ENCODE data around the gene CGRRF1.

CGRRF1 gene

DNA sequence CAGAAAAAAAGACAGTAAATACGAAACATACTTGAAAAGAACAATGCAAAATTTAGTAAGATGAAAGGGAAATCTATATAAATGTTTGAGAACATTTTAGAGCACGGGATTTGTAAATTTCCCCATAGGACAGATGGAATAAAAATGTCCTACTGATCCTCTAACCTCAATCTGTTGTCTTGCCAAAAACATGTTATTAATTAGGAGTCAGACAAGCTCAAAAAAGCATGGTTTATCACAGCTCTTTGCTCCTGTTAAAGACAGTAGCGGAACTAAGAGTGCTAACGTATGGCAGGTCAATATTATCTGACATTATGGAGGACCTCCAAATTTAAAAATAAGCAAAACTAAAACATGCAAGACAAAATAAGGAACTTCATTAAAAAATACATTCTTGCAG, 33.8 kb upstream of the CGRRF1 start:
- Histone ChIP-seq H4K20me1 (ENCODE audit: low read depth, low read length) (no peaks in the 10 kb centered on the region), H3K4me3 (ENCODE audit: insufficient read depth, low read length, poor library complexity, severe bottlenecking) (no peak overlapping the region), H3K36me3 (ENCODE audit: low read length) (peaks cover 46% of the 10 kb centered on the region)

DNA sequence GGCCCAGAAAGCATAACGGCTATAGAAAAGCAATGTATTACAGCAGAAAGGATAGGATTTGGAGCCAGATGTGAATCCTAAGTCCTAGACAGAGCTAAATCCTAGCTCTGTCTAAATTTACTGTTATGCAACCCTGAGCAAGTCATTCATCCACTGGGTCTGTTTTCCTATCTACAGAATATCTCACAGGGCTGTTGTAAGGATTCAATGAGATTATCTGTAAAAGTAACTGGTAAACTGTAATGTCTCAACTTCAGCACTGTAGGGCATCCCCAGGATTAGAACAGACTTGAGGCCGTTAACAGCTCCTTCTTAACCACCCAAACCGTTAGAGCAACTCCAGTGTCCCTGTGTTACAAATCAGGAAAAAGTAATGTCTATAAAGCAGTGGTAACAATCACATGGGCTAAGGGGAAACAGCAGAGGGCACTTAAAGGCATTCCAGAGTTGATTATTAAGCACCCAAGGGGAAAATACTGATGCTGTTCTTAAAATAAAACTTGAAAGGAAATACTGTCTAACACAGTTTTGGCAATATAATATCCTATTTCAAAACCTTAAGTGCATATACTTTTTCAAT, 31.0 kb upstream of the CGRRF1 start:
- Histone ChIP-seq H3K4me3 (ENCODE audit: insufficient read depth, low read length, poor library complexity, severe bottlenecking) (no peak overlapping the region), H3F3A (ENCODE audit: insufficient read depth) (peaks cover 15% of the 10 kb centered on the region), H3K27ac (ENCODE audit: low read depth, low read length) (no peak overlapping the region), H3K4me2 (ENCODE audit: low read depth, low read length, poor library complexity, severe bottlenecking) (no peak overlapping the region), H3K79me2 (ENCODE audit: insufficient read depth, low read length) (peaks cover 19% of the 10 kb centered on the region), H3K36me3 (ENCODE audit: low read length) (peaks cover 63% of the 10 kb centered on the region), H2AFZ (ENCODE audit: low read depth, low read length, severe bottlenecking) (no peak overlapping the region), H3K9me2 (replicated peaks; ENCODE audit: insufficient read depth, low read length) (no peaks in the 10 kb centered on the region), H3K27me3 (ENCODE audit: low read length) (no peaks in the 10 kb centered on the region), H3K9me3 (ENCODE audit: insufficient read depth, low read length) (no peaks in the 10 kb centered on the region), H4K20me1 (ENCODE audit: low read depth, low read length) (no peaks in the 10 kb centered on the region), H3K9ac (ENCODE audit: low read length) (no peak overlapping the region)
- TF ChIP-seq EZH2phosphoT487 (conservative IDR thresholded peaks at IDR 0.05; ENCODE audit: low read length) = no peak
- TF ChIP-seq, protein P1, sequence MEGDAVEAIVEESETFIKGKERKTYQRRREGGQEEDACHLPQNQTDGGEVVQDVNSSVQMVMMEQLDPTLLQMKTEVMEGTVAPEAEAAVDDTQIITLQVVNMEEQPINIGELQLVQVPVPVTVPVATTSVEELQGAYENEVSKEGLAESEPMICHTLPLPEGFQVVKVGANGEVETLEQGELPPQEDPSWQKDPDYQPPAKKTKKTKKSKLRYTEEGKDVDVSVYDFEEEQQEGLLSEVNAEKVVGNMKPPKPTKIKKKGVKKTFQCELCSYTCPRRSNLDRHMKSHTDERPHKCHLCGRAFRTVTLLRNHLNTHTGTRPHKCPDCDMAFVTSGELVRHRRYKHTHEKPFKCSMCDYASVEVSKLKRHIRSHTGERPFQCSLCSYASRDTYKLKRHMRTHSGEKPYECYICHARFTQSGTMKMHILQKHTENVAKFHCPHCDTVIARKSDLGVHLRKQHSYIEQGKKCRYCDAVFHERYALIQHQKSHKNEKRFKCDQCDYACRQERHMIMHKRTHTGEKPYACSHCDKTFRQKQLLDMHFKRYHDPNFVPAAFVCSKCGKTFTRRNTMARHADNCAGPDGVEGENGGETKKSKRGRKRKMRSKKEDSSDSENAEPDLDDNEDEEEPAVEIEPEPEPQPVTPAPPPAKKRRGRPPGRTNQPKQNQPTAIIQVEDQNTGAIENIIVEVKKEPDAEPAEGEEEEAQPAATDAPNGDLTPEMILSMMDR (IDR thresholded peaks at IDR 0.05; ENCODE audit: insufficient read depth, low read length, poor library complexity, severe bottlenecking) = no peak

More for the DNA sequence above, 33.8 kb upstream of the CGRRF1 start:
- no peaks in the 10 kb centered on the region for H3K9me2 ChIP-seq (replicated peaks; ENCODE audit: insufficient read depth, low read length)
- H2AFZ ChIP-seq (ENCODE audit: low read depth, low read length, severe bottlenecking) = no peak overlapping the region
- no peak overlapping the region for H3K4me2 ChIP-seq (ENCODE audit: low read depth, low read length, poor library complexity, severe bottlenecking)
- H3F3A ChIP-seq (ENCODE audit: insufficient read depth) = peaks cover 5% of the 10 kb centered on the region
- H3K79me2 ChIP-seq (ENCODE audit: insufficient read depth, low read length) = no peaks in the 10 kb centered on the region
- TF ChIP-seq, protein P1 (IDR thresholded peaks at IDR 0.05; ENCODE audit: insufficient read depth, low read length, poor library complexity, severe bottlenecking) = no peak
- TF ChIP-seq EZH2phosphoT487 (conservative IDR thresholded peaks at IDR 0.05; ENCODE audit: low read length) = no peak
- no peak overlapping the region for H3K9ac ChIP-seq (ENCODE audit: low read length)
- no peaks in the 10 kb centered on the region for H3K27me3 ChIP-seq (ENCODE audit: low read length)
- H3K27ac ChIP-seq (ENCODE audit: low read depth, low read length) = no peak overlapping the region
- H3K9me3 ChIP-seq (ENCODE audit: insufficient read depth, low read length) = no peaks in the 10 kb centered on the region

DNA sequence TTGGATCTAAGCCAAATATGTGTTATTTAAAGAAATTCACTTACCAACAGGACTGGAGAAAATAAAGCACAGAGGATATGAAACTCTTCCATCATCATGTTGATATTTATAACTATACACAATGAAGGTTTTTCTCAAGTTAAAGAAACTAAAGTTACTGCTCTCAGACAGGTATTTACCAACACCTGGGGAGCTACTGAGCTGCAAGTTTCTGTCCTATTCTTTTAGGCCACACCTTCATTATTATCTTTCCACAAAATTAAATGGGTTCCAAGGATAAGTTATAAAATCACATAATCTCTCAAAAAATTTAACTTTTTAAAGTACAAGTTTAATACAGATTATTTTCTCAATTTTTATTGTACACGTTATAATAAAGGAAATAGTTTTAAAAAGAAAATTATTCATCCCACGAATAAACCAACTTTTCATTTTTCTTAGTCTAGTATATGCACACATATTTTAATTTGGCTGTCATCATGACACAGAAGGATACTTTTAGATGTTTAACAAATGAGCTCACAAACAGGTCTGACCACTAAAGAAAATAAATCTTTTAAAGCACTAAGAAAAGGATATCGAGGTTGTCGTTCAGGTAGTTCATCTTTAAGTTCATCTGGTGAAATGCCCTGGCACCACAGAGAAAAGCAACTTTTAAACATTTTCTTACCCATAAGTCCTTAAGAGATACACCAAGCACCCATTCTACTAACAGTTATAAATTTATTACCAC, 28.7 kb upstream of the CGRRF1 start:
- Histone ChIP-seq H3K4me2 (ENCODE audit: low read depth, low read length, poor library complexity, severe bottlenecking) (no peak overlapping the region), H4K20me1 (ENCODE audit: low read depth, low read length) (no peaks in the 10 kb centered on the region), H3K4me3 (ENCODE audit: insufficient read depth, low read length, poor library complexity, severe bottlenecking) (no peak overlapping the region), H3K27me3 (ENCODE audit: low read length) (no peaks in the 10 kb centered on the region), H3F3A (ENCODE audit: insufficient read depth) (peaks cover 19% of the 10 kb centered on the region), H3K9ac (ENCODE audit: low read length) (no peak overlapping the region), H3K9me2 (replicated peaks; ENCODE audit: insufficient read depth, low read length) (no peaks in the 10 kb centered on the region), H2AFZ (ENCODE audit: low read depth, low read length, severe bottlenecking) (no peak overlapping the region), H3K27ac (ENCODE audit: low read depth, low read length) (no peak overlapping the region), H3K9me3 (ENCODE audit: insufficient read depth, low read length) (no peaks in the 10 kb centered on the region), H3K36me3 (ENCODE audit: low read length) (peaks cover 52% of the 10 kb centered on the region), H3K79me2 (ENCODE audit: insufficient read depth, low read length) (peaks cover 42% of the 10 kb centered on the region)
- no peak for TF ChIP-seq EZH2phosphoT487 (conservative IDR thresholded peaks at IDR 0.05; ENCODE audit: low read length)
- TF ChIP-seq, protein P1 (IDR thresholded peaks at IDR 0.05; ENCODE audit: insufficient read depth, low read length, poor library complexity, severe bottlenecking) = no peak
